Neural progenitor cell (in vitro differentiated cells): ENCODE measurements around the gene SUMO1. TPM values are rescaled to one million over a fixed set of nuclear protein-coding genes. Genes with fewer than 3 reads are reported as not detected.

Experiments
- DNase-seq: peaks from one replicate; pipeline ENCODE4 v3.0.0-alpha.2; 2016; ENCODE audit warnings: low spot score
- H2AFZ ChIP-seq: fragments of 200-600 bp; sonication (generic); replicated peaks from 2 replicates; pipeline ENCODE4 v1.6.1; 2016; ENCODE audit warnings: antibody characterized with exemption
- H3F3A ChIP-seq: fragments of 200-600 bp; sonication (generic); 2 replicates; pipeline ENCODE4 v1.6.1; 2016; ENCODE audit warnings: antibody characterized with exemption, low read depth
- H3K27ac ChIP-seq: fragments of 200-600 bp; sonication (generic); 2 replicates; pipeline ENCODE4 v1.5.1; 2016; ENCODE audit warnings: mild to moderate bottlenecking
- H3K27me3 ChIP-seq: fragments of 200-600 bp; sonication (generic); 2 replicates; pipeline ENCODE4 v1.6.1; 2016; ENCODE audit warnings: mild to moderate bottlenecking, moderate library complexity
- H3K36me3 ChIP-seq: fragments of 200-600 bp; sonication (generic); 2 replicates; pipeline ENCODE4 v1.5.1; 2016
- H3K4me1 ChIP-seq: fragments of 200-600 bp; sonication (generic); 2 replicates; pipeline ENCODE4 v1.6.1; 2016; ENCODE audit warnings: mixed run types
- H3K4me2 ChIP-seq: fragments of 200-600 bp; sonication (generic); 2 replicates; pipeline ENCODE4 v1.6.1; 2016
- H3K4me3 ChIP-seq: fragments of 200-600 bp; sonication (generic); 2 replicates; pipeline ENCODE4 v1.5.1; 2016
- H3K79me2 ChIP-seq: fragments of 200-600 bp; sonication (generic); 2 replicates; pipeline ENCODE4 v1.6.1; 2016; ENCODE audit warnings: low read depth
- H3K9ac ChIP-seq: fragments of 200-600 bp; sonication (generic); 2 replicates; pipeline ENCODE4 v1.6.1; 2016
- H3K9me3 ChIP-seq: fragments of 200-600 bp; sonication (generic); 2 replicates; pipeline ENCODE4 v1.5.1; 2016; ENCODE audit warnings: low read depth
- H4K20me1 ChIP-seq: fragments of 200-600 bp; sonication (generic); 2 replicates; pipeline ENCODE4 v1.6.1; 2016; ENCODE audit warnings: low read depth
- H3K27ac Mint-ChIP-seq: 3 replicates; pipeline ENCODE4 v1.8.0; 2021; ENCODE audit warnings: mixed read lengths
- H3K27me3 Mint-ChIP-seq: 2 replicates; pipeline ENCODE4 v1.8.0; 2022; ENCODE audit warnings: low read depth, mild to moderate bottlenecking, inconsistent platforms, moderate library complexity, mixed read lengths; ENCODE audit not compliant: insufficient read depth
- H3K36me3 Mint-ChIP-seq: 3 replicates; pipeline ENCODE4 v1.8.0; 2021; ENCODE audit warnings: mixed read lengths
- H3K4me1 Mint-ChIP-seq: 3 replicates; pipeline ENCODE4 v1.8.0; 2021; ENCODE audit warnings: mixed read lengths
- H3K4me3 Mint-ChIP-seq: 3 replicates; pipeline ENCODE4 v1.8.0; 2021; ENCODE audit warnings: mild to moderate bottlenecking, moderate library complexity, mixed read lengths
- H3K9me3 Mint-ChIP-seq: 3 replicates; pipeline ENCODE4 v1.8.0; 2020; ENCODE audit warnings: mixed read lengths
- CTCF ChIP-seq: fragments of 200-600 bp; sonication (generic); IDR thresholded peaks from 2 replicates; pipeline ENCODE4 v1.5.1; 2017; ENCODE audit warnings: antibody characterized with exemption, mild to moderate bottlenecking
- EZH2 ChIP-seq: fragments of 200-600 bp; sonication (generic); IDR thresholded peaks from 2 replicates; pipeline ENCODE4 v1.6.1; 2017; ENCODE audit warnings: antibody characterized with exemption, mild to moderate bottlenecking, moderate library complexity
- EZH2phosphoT487 ChIP-seq: fragments of 200-600 bp; sonication (generic); IDR thresholded peaks from 2 replicates; pipeline ENCODE4 v1.6.1; 2017; ENCODE audit warnings: antibody characterized with exemption
- total RNA-seq: library from RNA; depleted of rRNA; stranded (reverse); fragments of >200 nt; gene quantifications from 2 replicates; pipeline ENCODE4 v1.2.3, GENCODE V29; 2015; ENCODE audit warnings: low replicate concordance

SUMO1 gene
- total RNA-seq, 1 donor from 2014 or later = 409 TPM

- no peak overlapping the region for H3K27ac ChIP-seq
- no peak overlapping the region for H3K9ac ChIP-seq
- H3K27ac Mint-ChIP-seq = no peak overlapping the region
- no peak overlapping the region for H3K4me2 ChIP-seq
- H3K9me3 ChIP-seq = no peaks in the 10 kb centered on the region
- no peaks in the 10 kb centered on the region for H3K79me2 ChIP-seq
- no peak for TF ChIP-seq CTCF
- no peak for TF ChIP-seq EZH2
- TF ChIP-seq EZH2phosphoT487 = no peak
- peaks cover 10% of the 10 kb centered on the region for H3K4me1 ChIP-seq
- H3K4me3 ChIP-seq = no peak overlapping the region
- no peaks in the 10 kb centered on the region for H3K36me3 ChIP-seq
- peaks cover 60% of the 10 kb centered on the region for H3K4me1 Mint-ChIP-seq
- no peak overlapping the region for H3K4me3 Mint-ChIP-seq
- H3K27me3 Mint-ChIP-seq = peaks cover 8% of the 10 kb centered on the region
- H3K27me3 ChIP-seq = peaks cover 50% of the 10 kb centered on the region
- no peaks in the 10 kb centered on the region for H3K9me3 Mint-ChIP-seq
- H3F3A ChIP-seq = peaks cover 31% of the 10 kb centered on the region
- no peaks in the 10 kb centered on the region for H3K36me3 Mint-ChIP-seq
- no peak for DNase-seq
- no peak overlapping the region for H2AFZ ChIP-seq
- H4K20me1 ChIP-seq = peaks cover 9% of the 10 kb centered on the region
These were observed 72.5 kb downstream of the SUMO1 start for GRCh38 chr2:202165945-202166344.

GRCh38 chr2:202165208-202165607 is 73.2 kb downstream of the SUMO1 start:
- Histone ChIP-seq H3K36me3 (no peaks in the 10 kb centered on the region), H3F3A (peaks cover 28% of the 10 kb centered on the region), H3K27me3 (peaks cover 43% of the 10 kb centered on the region), H2AFZ (no peak overlapping the region), H3K9ac (no peak overlapping the region), H3K9me3 (no peaks in the 10 kb centered on the region), H3K4me3 (no peak overlapping the region), H3K4me2 (no peak overlapping the region), H3K79me2 (no peaks in the 10 kb centered on the region), H3K27ac (no peak overlapping the region), H4K20me1 (peaks cover 9% of the 10 kb centered on the region), H3K4me1 (peaks cover 10% of the 10 kb centered on the region)
- no peak overlapping the region for H3K4me3 Mint-ChIP-seq
- no peaks in the 10 kb centered on the region for H3K9me3 Mint-ChIP-seq
- H3K4me1 Mint-ChIP-seq = peaks cover 54% of the 10 kb centered on the region
- no peaks in the 10 kb centered on the region for H3K36me3 Mint-ChIP-seq
- H3K27me3 Mint-ChIP-seq = peaks cover 9% of the 10 kb centered on the region
- no peak overlapping the region for H3K27ac Mint-ChIP-seq
- TF ChIP-seq EZH2phosphoT487 = no peak
- TF ChIP-seq CTCF = no peak
- TF ChIP-seq EZH2 = no peak
- DNase-seq = no peak

GRCh38 chr2:202164411-202164810 is 74.0 kb downstream of the SUMO1 start:
- Histone ChIP-seq H2AFZ (no peak overlapping the region), H3K27ac (no peak overlapping the region), H3K4me2 (no peak overlapping the region), H3F3A (peaks cover 25% of the 10 kb centered on the region), H3K27me3 (peaks cover 35% of the 10 kb centered on the region), H3K4me3 (no peak overlapping the region), H3K4me1 (peaks cover 10% of the 10 kb centered on the region), H3K9ac (no peak overlapping the region), H3K9me3 (no peaks in the 10 kb centered on the region), H4K20me1 (peaks cover 9% of the 10 kb centered on the region), H3K79me2 (no peaks in the 10 kb centered on the region), H3K36me3 (no peaks in the 10 kb centered on the region)
- H3K9me3 Mint-ChIP-seq = no peaks in the 10 kb centered on the region
- H3K27ac Mint-ChIP-seq = peak overlapping the region; percentile 6
- TF ChIP-seq EZH2phosphoT487 (peak; percentile 37), EZH2 (no peak)
- peaks cover 8% of the 10 kb centered on the region for H3K27me3 Mint-ChIP-seq
- H3K36me3 Mint-ChIP-seq = no peaks in the 10 kb centered on the region
- H3K4me3 Mint-ChIP-seq = peak overlapping the region; percentile 5
- peak; percentile 68 for DNase-seq
- H3K4me1 Mint-ChIP-seq = peaks cover 46% of the 10 kb centered on the region

- Histone ChIP-seq H3K9me3 (no peaks in the 10 kb centered on the region), H3K36me3 (no peaks in the 10 kb centered on the region), H2AFZ (no peak overlapping the region), H3K27me3 (peaks cover 34% of the 10 kb centered on the region), H3K4me2 (no peak overlapping the region), H3K4me1 (peaks cover 10% of the 10 kb centered on the region), H3K27ac (no peak overlapping the region), H3F3A (peaks cover 25% of the 10 kb centered on the region), H3K9ac (no peak overlapping the region), H3K4me3 (no peak overlapping the region), H3K79me2 (no peaks in the 10 kb centered on the region), H4K20me1 (peaks cover 9% of the 10 kb centered on the region)
- H3K27me3 Mint-ChIP-seq = peaks cover 2% of the 10 kb centered on the region
- no peak overlapping the region for H3K27ac Mint-ChIP-seq
- no peaks in the 10 kb centered on the region for H3K36me3 Mint-ChIP-seq
- H3K4me3 Mint-ChIP-seq = no peak overlapping the region
- TF ChIP-seq EZH2 = no peak
- TF ChIP-seq EZH2phosphoT487 = no peak
- TF ChIP-seq CTCF = no peak
- DNase-seq = no peak
- H3K9me3 Mint-ChIP-seq = no peaks in the 10 kb centered on the region
- peaks cover 38% of the 10 kb centered on the region for H3K4me1 Mint-ChIP-seq
These were observed 77.1 kb downstream of the SUMO1 start for GRCh38 chr2:202161151-202161835.
